ENCODE measurements around the gene ARMC7. TPM values are rescaled to one million over a fixed set of nuclear protein-coding genes. Genes with fewer than 3 reads are reported as not detected.
"Not testable (repeated sequence)": the region's sequence is repeated elsewhere in the genome, so short reads cannot be mapped to it uniquely, and the experiment has no call there.

ARMC7 gene
- total and polyA plus RNA-seq, 7 donors: 3.2 to 18.9 (median 7.8) TPM

DNA sequence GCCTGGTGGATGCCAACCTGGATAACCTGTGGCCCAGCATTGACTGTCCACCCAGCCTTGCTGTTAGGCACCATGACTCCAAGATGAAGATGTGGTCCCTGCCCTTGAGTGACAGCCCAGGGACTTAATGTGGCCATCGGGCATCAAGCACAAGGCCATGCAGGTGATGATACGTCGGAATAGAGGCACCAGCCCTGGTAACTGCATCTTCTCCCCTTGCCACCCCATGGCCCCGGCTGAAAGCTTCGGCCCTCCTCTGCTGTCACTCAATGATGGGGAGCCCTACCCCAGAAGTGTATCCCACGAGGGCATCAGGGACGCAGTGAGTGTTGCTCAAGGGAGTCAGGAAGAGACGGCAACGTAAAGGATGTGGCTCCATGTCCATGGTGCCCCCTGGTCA, 19.8 kb downstream of the ARMC7 start:
- DNase-seq: no peak
- TF ChIP-seq CTCF (IDR thresholded peaks at IDR 0.05): no peak
- TF ChIP-seq POLR2A (IDR thresholded peaks at IDR 0.05): no peak
- TF ChIP-seq POLR2AphosphoS5 (IDR thresholded peaks at IDR 0.05): no peak
- TF ChIP-seq EP300 (IDR thresholded peaks at IDR 0.05): no peak
- H3K27ac ChIP-seq: no peak overlapping the region
- H3K9me3 ChIP-seq: no peaks in the 10 kb centered on the region
- peaks cover 0 to 23% (median 11%) of the 10 kb centered on the region in 4 donors for H3K4me1 ChIP-seq
- no peak overlapping the region for H3K4me3 ChIP-seq
- intact Hi-C loops (cut with DNase I): no loop called here
- 88 to 92% methylated on average over 9 of the region's 9 CpGs for WGBS, 2 donors
- peaks cover 0 to 19% (median 5%) of the 10 kb centered on the region in 4 donors for H3K36me3 ChIP-seq
- H3K27me3 ChIP-seq: no peaks in the 10 kb centered on the region

- TF ChIP-seq EP300 (IDR thresholded peaks at IDR 0.05) (no peak), CTCF (IDR thresholded peaks at IDR 0.05) (no peak), POLR2A (IDR thresholded peaks at IDR 0.05) (no peak), POLR2AphosphoS5 (IDR thresholded peaks at IDR 0.05) (no peak)
- Histone ChIP-seq H3K4me1 (peaks cover 0 to 23% (median 11%) of the 10 kb centered on the region in 4 donors), H3K4me3 (peak overlapping the region in 3 of 4 donors; percentile 68 to 74 (median 73)), H3K9me3 (no peaks in the 10 kb centered on the region), H3K27ac (peak overlapping the region; percentile 88 to 91 (median 88)), H3K27me3 (no peaks in the 10 kb centered on the region), H3K36me3 (peaks cover 0 to 19% (median 5%) of the 10 kb centered on the region in 4 donors)
- WGBS, 2 donors: 70 to 83% methylated on average over 24 of the region's 24 CpGs
- intact Hi-C loops (cut with DNase I): loop anchor here (2.0 to 5.0 kb wide), 2 partner anchors 52 to 71 kb away; partner anchors contain the start of gene SUMO2
- no peak for DNase-seq
These were observed 20.4 kb downstream of the ARMC7 start for GRCh38 chr17:75130059-75130631.

DNA sequence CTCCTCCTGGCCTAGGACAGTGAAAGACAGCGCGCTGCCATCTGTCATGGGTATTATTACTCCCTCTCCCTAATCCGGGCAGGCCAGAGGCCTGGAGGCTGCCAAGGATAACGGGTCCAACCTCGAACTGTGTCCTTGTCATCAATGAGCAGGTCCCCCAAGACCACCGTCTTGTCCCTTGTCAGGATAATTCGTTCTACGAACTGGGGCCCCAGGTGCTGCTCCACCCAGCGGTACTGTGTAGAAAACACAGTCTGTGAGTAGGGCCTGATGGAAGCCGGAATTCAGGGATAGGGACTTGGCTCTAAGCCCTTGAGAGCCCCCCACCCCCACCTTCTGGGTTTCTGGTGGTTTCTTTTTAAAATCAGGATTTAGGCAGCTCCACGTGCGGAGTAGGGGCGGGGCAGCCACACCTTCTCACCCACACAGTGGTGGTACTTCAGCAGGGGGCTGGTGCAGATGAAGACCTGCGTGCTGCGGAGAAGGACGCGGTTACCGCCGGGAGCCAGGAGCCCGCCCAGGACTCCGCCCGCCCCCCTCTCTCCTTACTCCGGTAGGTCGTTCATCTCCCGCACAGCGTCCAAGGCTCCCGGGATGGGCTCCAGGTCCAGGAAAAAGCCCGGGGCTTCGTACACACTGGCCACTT, 21.0 kb downstream of the ARMC7 start:
- Histone ChIP-seq H3K36me3 (peaks cover 0 to 19% (median 5%) of the 10 kb centered on the region in 4 donors), H3K27ac (peak overlapping the region; percentile 88 to 91 (median 88)), H3K4me3 (peak overlapping the region; percentile 68 to 86 (median 74)), H3K9me3 (no peaks in the 10 kb centered on the region), H3K4me1 (peaks cover 0 to 23% (median 11%) of the 10 kb centered on the region in 4 donors), H3K27me3 (no peaks in the 10 kb centered on the region)
- intact Hi-C loops (cut with DNase I): loop anchor here (1.0 to 5.0 kb wide), 3 partner anchors 16 to 72 kb away; partner anchors contain the start of gene SUMO2
- DNase-seq: peak; percentile 84
- WGBS, 2 donors: 8 to 11% methylated on average over 29 of the region's 29 CpGs
- TF ChIP-seq POLR2A (IDR thresholded peaks at IDR 0.05): no peak
- TF ChIP-seq CTCF (IDR thresholded peaks at IDR 0.05): peak; percentile 4 to 42 (median 23)
- no peak for TF ChIP-seq EP300 (IDR thresholded peaks at IDR 0.05)
- TF ChIP-seq POLR2AphosphoS5 (IDR thresholded peaks at IDR 0.05): no peak

- Histone ChIP-seq H3K4me3 (peak within 1 kb of the TSS; percentile 68 to 86 (median 74)), H3K27me3 (no peaks in the 10 kb centered on the region), H3K36me3 (peaks cover 0 to 19% (median 5%) of the 10 kb centered on the region in 4 donors), H3K9me3 (no peaks in the 10 kb centered on the region), H3K27ac (peak within 1 kb of the TSS; percentile 88 to 91 (median 88)), H3K4me1 (peaks cover 0 to 23% (median 11%) of the 10 kb centered on the region in 4 donors)
- WGBS, 2 donors: 0 to 1% methylated on average over 82 of the region's 82 CpGs
- intact Hi-C loops (cut with DNase I): loop anchor here (1.0 to 5.0 kb wide), 3 partner anchors 17 to 73 kb away; partner anchors contain the start of gene SUMO2
- TF ChIP-seq EP300 (IDR thresholded peaks at IDR 0.05) (no peak), POLR2A (IDR thresholded peaks at IDR 0.05) (no peak), CTCF (IDR thresholded peaks at IDR 0.05) (peak; percentile 43 to 72 (median 58)), POLR2AphosphoS5 (IDR thresholded peaks at IDR 0.05) (peak in 3 of 4 donors; percentile 28 to 85 (median 82))
- DNase-seq: peak; percentile 91
These were observed 21.7 kb downstream of the ARMC7 start, which contains the start of gene NT5C for GRCh38 chr17:75131278-75132017. NT5C (minus strand) TSS chr17:75131742; CDS start chr17:75131707, 35 bp downstream.

DNA sequence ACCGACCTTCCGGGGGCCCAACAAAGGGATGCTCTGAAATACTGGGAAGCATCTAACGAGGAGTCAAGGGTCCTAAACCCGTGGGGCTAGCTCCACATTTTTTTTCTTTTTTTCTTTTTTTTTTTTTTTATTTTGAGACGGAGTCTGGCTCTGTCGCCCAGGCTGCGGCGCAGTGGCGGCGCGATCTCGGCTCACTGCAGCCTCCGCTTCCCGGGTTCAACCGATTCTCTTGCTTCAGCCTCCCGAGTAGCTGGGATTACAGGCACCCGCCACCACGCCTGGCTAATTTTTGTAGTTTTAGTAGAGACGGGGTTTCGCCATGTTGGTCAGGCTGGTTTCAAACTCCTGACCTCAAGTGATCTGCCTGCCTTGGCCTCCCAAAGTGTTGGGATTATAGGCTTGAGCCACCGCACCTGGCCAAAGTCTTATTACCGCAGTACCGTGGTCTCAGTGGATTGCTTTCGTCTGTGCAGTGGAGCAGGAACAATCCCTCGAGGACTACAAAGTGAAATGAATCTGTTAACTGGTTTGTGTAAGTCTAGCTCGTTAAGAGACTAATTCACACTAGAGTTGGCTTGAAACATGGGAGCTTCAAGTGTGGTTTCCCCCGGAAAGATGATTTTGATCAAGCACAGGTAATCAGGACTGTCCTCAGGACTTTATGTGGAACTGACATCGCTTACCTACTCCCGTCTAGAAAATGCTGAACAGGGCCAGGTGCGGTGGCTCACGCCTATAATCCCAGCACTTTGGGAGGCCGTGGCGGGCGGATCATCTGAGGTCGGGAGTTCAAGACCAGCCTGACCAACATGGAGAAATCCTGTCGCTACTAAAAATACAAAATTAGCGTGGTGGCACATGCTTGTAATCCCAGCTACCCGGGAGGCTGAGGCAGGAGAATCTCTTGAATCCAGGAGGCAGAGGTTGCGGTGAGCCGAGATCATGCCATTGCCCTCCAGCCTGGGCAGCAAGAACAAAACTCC, 22.5 kb downstream of the ARMC7 start:
- Histone ChIP-seq H3K4me3 (peak overlapping the region; percentile 68 to 86 (median 74)), H3K36me3 (peaks cover 0 to 19% (median 5%) of the 10 kb centered on the region in 4 donors), H3K4me1 (peaks cover 0 to 23% (median 11%) of the 10 kb centered on the region in 4 donors), H3K27ac (peak overlapping the region; percentile 88 to 91 (median 88))
- not testable (repeated sequence) for H3K9me3 ChIP-seq, H3K27me3 ChIP-seq, DNase-seq
- intact Hi-C loops (cut with DNase I): loop anchor here (5.0 kb wide), 1 partner anchor 50 kb away; the partner anchor contains the start of gene SUMO2
- 79 to 81% methylated on average over 40 of the region's 40 CpGs for WGBS, 2 donors

All from sigmoid colon (tissue), 7 donors.